ENCODE data around the gene YDJC.
"Not testable (repeated sequence)": the region's sequence is repeated elsewhere in the genome, so short reads cannot be mapped to it uniquely, and the experiment has no call there.

YDJC gene

DNA sequence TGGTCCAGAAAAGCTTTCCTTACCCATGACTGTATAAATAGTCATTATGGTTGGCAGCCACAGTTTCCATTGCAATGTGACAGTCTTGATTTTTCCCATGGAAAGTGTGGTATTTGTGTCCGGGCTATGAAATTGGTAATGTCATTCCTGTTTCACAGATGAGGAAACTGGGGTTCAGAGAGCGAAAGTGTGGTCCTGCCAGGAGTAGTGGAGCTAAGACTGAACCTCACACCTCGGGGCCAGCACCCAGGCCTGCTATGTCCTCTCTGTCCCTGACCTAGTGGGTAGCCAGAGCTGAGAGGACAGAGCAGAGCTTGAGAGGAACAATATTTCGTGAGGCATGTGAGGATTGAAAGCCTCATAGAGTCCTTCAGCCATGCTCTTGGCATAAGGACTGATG is 1.2 kb upstream of the YDJC start:
- no peak for DNase-seq

DNA sequence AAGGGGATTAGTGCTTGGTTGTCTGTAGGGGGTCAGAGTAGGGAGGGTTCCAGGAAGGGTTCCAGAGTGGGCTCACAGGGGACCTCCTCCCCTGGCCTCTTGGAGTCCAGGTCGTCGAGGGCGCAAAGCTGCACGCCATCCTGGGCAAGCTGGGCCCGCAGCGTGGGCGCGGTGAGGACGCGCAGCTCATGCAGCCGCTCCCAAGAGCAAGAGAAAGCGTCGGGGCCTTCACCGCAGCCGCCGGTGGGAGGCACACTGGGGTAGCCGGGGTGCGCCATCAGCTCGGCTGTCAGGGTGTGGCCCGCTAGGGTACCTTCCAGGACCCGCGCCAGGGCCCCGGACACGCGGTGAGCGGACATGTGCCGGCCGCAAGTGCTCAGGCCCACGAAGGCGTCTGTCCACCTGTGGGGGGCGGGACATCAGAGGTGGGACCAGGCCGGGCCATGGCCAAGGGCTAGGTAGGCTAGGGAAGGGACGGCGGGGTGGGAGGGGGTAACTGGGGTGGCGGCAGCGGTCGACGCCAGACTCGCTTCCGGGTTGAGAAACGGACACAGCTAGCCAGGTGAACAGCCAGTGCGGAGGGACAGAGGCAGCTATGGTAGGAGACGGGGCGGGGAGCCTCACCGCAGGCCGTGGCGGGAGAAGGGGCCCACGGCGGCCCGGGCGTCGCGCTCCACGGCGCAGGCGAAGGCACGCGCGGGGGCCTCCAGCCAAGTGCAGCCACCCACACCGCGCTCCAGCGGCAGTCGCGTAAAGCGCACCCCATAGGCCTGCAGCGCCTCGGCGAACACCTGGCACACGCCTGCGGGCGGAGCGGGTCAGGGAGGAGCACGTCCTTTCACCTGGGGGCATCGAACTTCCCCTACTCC is 1.2 kb downstream of the YDJC start:
- DNase-seq: no peak

DNA sequence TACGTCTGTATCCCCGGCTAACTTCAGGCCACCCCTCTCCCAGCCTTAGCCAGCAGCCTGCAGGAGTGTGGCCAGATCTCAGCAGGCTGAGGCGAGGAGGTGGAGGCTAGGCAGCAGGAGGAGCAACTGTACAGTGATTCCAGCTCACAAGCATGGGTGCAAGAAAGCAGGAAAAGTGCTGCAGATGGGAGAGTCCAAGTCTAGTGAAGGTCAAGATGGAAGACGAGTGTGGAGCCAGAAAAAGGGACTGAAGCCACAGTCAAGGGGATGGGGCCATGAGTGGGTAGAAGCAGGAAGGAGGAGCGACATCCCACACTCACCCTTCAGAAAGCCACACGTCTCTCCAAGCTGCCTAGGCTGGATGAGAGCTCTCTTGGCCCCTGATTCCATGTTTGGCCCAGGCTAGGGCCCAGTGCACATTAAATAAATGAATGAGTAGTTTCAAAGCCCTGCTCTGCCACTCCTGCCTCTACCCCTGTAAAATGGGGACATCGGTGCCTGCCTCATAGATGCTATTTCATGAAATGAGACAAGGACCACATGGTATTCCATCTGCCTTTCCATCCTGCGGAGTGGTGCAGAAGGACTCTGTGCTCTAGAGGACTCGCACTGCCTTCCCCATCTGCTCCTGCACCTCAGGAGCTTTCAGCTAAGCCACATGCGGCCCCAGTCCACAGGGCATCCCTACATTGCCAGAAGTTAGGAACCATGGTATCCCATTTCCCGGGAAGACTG is 2.9 kb downstream of the YDJC start:
- DNase-seq: no peak

DNA sequence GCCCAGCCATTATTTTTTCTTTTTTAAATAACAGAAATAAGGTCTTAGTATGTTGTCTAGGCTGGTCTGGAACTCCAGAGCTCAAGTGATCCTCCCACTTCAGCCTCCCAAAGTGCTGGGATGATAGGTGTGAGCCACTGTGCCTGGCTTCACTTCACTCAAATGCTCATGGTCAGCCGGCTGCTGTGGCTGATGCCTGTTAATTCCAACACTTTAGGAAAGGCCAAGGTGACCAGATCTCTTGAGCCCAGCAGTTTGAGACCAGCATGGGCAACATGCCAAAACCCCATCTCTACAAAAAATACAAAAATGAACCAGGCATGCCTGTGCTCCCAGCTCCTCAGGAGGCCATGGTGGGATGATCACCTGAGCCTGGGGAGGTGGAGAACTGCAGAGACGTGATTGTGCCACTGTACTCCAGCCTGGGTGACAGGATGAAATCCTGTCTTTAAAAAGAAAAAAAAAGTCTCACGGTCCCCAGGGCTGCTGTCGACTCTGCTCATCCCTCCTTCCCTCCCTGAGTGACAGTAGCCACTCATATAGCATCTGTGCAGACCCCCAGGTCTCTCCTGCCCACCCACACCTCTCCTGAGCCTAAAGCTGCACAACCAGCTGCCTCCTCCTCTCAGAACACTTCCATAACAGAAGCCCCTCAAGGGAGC is 3.6 kb downstream of the YDJC start:
- DNase-seq: no peak

DNA sequence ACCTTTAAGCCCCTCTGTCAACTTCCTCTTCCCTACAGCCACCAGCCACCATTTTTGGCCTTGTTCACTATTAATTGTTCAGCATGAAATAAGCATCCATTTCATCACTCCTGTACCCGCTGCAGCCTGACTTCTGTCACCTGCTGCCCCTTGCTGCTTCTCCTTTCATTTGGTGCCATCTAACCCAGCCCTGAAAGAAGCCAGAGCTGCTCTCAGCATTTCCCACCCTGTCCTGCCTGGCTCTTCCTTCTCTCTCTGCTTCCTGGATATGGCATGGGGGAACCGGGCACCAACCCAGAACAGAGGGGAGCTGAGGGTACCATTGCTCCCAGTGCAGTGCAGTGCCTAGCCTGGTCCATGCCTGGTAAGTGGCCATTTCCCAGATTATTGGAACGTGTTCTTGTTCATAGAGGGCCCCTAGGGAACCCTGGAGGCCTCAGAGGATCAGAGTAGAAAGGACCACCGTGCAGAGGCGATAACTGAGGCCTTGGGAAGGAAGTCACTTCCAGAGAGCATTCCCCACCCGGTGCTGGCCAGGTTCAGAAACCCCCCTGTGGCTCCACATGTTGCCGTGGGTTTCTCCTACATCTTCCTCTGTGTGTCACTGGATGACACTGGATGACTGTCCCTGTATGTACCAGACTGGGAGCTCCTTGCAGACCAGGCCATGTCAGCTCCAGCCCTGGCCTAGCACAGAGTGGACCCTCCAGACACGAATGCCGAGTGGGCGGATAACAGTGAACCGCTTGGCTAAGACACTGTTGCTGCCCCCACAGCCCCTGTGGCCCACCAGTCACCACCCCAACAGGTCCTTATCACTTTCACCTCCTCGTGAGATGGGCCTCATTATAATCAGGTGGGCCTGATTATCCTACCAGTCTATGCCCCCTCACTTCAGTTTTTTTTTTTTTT is 4.7 kb downstream of the YDJC start:
- no peak for DNase-seq

DNA sequence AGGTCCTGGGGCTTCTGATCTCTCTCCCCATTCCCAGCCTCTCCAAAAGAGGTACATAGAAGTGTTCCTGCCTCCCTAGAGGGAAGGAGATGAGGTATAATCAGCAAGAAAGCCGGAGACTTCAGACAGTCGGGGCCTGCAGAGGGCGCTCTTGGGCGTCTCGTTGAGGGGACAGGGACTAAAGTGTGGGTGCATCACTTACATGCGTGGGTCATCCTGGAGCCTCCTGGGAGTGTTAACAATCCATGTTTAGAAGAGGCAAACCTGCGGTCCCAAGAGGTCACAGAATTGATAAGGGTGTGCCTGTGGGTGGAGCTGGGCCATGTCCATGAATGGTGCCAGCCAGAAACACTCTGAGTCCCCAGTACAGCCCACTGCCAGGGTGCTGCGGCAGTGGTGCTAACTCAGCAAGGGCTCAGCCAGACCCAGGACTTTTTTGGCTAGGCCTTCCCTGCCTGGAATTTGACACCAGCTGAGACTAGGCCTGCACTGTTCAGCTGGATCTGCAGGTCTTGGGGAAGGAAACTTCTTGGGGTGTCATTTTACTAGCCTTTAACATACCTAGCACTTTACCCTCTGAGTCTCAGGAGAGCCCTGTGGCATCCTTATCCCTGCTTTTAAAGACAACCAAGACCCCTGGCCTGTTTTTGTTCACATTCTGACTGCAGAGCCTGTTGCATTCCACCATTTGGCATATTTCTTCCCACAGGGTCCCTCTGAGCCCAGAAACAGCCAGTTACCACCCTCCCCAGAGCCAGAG is 5.5 kb downstream of the YDJC start:
- no peak for DNase-seq

DNA sequence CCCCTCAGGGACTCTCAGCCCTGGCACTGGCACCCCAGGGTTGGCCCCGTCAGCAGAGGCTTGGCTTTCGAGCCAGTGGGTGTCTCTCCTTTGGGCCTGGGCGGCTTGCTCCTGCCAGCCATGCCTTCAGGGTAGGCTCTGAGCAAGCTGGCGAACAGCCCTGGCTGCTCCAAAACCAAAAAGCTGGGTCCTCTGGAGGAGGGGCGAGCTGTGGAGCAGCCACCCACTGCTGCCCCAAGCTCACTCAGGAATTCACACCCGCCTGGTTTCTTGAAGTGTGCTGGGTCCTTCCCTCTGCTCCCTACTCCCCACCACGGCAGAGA is 6.2 kb downstream of the YDJC start:
- DNase-seq: no peak

DNA sequence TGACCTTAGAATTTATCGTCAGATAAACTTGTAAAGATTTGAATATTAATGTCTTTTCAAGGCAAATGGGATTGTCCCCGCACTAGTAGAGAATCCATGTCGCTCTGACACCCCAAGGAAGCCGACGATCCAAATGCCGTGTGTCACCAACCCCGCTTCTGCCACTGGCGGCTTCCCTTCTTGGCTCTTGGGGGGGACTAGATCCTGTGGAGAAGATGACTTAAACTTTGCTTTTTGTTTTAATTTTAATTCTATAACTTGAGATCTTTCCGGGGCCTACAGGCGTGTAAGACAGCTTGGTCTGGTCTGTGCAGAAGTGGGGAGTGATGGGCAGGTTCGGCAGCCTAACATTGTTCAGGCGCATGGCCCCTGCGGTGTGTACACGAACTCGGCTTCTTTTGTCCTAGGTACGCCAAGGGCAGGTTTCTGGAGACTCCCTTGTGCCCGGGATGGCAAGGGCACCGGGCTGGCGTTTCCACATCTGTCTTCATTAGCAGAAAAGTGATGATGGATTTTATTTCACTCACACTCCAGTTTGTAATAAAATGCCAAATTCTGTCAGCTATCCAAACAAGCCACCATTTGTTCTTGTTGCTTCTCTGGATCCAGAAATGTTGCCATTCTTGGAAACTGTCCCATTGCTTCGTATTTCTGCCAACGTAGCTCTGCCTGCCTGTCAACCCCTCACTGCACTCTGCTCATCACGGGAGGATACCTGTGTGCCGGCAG is 6.7 kb downstream of the YDJC start:
- no peak for DNase-seq

DNA sequence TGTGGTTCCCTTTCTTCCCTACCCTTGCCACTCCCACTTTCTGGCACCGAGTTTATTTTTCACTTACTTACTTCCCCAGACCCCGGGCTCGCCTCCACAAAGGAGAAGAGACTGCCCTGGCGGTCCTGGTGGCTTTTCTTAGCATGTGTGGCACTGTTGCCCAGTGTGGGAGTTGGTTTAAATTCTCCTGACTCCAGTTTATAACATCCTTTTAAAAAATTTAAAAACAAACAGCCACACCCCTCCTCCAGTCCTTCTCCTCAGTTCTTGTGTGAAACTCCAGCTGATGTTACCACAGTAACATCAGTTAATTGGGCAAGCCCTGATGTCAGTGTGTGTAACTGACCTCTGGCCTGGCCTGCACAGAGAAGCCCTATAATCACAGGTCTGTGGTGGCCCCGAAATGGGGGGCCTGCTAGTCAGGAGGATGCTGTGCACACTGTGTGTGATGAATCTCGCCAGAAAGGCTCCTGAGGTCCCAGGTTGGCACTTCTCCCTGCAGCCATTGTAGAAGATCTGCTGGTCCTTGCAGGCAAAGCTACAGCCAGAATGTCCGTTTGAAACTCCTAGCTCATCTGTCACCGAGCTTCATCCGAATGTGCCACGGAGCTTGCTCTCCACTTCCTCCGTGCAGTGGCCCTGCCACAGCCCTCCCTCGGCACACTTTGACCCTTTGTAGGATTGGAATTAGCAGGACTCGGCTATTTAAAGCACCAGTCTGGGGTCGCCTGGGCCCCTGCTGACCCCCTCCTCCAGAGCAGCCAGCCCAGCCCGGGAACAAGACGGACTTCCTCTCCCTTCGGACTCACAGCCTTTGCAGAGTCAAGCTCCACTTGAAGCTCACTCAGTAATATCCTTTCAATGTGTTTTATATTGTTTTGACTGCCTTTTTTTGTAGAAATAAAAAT is 7.6 kb downstream of the YDJC start:
- no peak for DNase-seq

DNA sequence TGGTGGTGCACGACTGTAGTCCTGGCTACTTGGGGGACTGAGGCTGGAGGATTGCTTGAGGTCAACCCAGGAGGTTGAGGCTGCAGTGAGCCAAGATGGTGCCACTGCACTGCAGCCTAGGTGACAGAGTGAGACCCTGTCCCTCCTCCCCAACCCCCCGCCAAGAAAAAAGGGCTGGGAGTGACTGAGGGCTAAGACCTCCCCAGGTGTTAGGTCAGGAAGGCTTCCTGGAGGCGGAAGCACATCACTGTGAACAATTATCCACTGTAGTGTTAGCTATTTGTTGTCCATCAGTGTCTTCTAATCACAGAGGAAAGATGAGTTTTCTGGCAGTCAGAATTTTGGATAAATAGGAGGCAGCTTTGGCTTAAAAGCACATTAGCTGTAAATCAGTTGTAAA is 8.8 kb downstream of the YDJC start:
- DNase-seq: no peak

DNA sequence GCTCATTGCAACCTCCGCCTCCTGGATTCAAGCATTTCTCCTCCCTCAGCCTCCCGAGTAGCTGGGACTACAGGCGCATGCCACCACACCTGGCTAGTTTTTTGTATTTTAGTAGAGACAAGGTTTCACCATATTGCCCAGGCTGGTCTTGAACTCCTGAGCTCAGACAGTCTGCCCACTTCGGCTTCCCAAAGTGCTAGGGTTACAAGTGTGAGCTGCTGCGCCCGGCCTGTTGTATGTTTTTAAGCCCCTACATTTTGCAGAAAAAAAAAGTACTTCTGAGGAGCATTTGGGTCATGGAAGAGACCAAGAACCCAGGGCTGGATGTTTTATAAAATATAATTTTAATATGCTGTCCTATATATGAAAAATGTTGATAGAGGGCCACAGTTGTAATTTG is 12.5 kb downstream of the YDJC start:
- not testable (repeated sequence) for DNase-seq

DNA sequence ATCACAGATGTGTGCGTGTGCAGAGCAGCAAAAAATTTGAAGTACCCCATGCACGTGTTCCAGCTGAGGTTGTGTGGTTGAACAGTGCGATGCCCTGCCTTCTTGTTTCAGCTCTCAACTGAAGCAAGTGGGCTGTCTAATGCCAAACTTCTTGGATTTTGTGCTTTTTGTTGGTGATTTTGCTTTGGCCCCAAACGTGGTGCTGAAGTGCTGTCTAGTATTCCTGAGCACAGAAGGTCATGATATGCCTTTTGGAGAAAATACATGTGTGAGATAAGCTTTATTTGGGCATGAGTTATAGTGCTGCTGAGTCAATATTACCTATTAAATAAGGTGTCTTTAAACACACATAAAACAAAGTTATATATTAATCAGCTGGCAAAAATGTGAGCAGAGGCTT is 14.1 kb downstream of the YDJC start:
- no peak for DNase-seq

DNA sequence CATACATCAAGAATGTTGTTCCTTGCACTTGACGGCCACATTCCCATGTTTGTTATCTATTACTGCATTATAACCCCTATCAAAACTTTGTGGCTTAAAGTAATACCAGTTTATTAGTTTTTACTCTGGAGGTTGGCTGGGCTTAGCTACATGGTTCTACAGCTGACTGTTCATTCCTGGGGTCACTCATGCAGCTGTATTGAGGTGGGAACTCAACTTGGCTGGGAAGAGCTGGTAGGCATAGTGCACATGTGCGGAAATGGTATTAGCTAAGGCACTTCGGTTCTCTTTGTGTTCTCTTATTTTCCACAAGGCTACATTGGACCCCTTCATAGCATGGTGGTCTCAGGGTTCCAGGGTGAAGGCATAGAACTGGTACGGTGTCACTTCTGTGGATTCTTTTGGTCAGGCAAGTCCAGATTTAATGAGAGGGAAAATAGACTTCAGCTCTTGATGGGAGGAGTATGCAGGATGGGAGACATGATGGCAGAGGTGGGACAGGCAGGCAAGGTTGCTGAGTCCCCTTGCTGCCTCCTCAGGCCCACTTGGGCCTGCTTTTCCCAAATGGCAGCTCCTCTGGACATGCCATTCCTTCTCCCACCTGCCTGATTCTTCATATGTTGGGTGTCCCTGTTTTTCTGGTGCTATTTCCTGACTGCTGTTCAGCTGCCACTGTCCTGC is 16.1 kb downstream of the YDJC start:
- DNase-seq: no peak

DNA sequence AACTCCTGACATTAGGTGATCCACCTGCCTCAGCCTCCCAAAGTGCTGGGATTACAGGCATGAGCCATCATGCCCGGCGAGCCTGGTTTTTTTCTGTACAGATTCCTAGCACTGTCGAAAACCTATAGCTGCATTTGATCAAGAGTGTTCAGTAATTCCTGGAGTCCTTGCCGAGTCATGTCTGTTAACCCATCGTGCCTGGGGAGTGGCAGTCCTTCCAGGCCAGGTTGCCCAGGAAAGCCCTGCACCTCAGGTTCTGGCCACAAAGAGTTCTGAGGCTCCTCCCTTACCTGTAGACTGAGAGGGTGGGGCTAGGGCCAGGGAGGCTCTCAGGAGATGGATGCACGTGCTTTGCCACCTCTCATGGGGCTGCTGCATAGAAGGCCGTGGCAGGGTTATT is 17.0 kb downstream of the YDJC start:
- DNase-seq: no peak

DNA sequence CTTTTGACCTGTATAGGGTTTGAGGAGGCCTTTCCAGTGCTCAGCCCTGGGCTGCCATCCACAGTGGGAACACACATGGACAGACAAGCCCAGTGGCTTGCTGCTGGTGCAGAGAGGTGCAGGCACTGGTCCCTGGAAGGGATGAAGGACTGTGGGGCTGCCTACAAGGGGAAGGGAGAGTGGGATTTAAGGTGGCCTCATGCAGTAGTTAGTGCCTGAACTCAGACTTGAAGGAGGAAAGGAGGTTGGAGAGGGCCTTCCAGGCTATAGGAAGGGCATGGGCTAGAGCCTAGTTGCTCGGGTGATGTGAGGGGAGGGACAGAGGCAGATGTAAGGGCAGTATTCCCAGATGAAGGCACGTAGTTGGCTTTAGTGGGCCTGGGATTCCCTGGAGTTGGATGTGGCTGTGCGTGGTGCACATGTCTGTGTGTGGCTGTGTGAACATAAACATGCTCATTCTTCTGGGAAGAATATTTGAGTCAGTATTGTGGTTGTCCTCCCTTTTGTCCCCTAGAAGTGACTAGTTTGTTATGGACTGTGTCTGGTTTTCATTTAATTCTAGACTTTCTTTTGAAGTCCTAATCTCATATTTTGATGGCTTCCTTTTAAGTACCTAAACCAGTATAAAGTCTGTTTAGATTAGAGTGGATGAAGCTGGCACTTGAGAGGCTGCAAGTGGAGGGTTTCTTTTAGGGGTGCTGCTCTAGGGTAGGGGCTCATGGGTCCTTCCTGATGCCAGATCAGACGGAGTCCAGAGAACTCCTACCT is 18.4 kb downstream of the YDJC start:
- no peak for DNase-seq

DNA sequence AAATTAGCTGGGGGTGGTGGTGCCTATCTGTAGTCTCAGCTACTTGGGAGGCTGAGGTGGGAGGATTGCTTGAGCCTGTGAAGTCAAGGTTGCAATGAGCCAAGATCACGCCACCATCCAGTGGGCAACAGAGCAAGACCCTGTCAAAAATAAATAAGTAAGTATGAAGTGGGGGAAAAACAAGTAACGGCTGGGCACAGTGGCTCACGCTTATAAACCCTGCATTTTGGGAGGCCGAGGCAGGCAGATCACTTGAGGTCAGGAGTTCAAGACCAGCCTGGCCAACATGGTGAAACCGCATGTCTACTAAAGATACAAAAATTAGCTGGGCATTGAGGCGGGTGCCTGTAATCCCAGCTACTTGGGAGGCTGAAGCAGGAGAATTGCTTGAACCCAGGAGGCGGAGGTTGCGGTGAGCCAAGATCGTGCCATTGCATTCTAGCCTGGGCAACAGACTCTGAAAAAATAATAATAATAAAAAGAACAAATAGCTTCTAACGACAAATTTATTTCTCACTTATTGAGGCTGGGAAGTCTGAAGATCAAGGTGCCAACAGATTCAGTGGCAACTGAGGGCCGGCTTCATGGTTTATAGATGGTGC is 20.2 kb downstream of the YDJC start:
- not testable (repeated sequence) for DNase-seq

DNA sequence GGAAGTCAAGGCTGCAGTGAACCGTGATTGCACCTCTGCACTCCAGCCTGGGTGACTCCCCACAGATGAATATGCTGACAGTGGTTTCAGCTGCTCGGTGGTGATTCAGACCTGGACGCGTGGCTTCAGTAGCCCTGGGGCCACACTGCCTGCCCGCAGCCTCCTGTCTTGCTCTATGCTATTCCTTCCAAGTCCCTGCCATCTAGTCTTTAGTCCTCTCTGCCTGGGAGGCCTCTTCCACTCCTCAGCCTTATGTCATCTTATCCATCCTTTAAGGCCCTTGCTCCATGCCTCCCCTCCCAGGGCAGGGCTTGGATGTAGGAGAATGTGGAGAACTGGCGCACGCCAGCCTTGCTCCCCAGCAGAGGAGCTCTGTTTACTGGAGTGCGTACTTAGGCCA is 23.0 kb downstream of the YDJC start:
- DNase-seq: no peak

DNA sequence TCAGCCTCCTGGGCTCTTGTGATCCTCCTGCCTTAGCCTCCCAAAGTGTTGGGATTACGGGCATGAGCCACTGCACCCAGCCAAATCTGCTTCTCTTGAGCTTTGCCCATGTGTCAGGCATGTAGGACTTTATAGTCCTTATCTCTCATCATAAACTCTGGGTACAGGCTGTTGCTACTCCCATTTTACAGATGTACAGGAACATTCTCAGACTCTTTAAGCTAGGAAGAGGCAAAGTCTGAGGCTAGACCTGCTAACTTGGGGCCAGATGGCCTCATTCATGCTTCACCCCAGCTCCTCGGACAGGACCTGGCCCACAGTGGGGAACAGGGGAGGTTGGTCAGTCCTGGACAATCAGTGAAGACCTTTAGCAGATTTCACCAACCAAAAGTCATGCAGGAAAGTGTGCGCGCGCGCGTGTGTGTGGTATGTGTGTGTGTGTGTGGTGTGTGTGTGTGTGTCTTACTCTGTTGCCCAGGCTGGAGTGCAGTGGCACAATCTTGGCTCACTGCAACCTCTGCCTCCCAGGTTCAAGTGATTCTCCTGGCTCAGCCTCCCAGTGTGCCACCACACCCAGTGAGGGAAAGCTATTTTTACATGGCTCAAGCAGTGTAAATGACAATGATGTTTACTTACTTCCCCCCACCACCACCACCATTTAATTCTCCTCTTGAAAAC is 23.8 kb downstream of the YDJC start:
- DNase-seq: no peak
